CD14-positive monocyte (primary cell): Measurements from ENCODE around the gene BATF. TPM values are rescaled to one million over a fixed set of nuclear protein-coding genes. Genes with fewer than 3 reads are reported as not detected.

ENCODE experiments used
- DNase-seq, 3 donors: peaks; one replicate each; pipeline ENCODE4 v3.0.0-alpha.2; 2011 to 2022
- H2AFZ ChIP-seq: 2 replicates; pipeline ENCODE4 v1.6.0; 2012; ENCODE audit warnings: mild to moderate bottlenecking, low read depth, low read length, inconsistent platforms; ENCODE audit not compliant: insufficient read depth, poor library complexity, severe bottlenecking
- H3K27ac ChIP-seq, 2 donors: 1 replicate in 1 of 2; 2 replicates in 1 of 2; pipeline ENCODE4 v1.5.1; 2012 to 2013; ENCODE audit warnings: low read length in 2 of 2, control low read depth in 1 of 2, inconsistent platforms in 1 of 2, low read depth in 1 of 2, mild to moderate bottlenecking in 1 of 2
- H3K27me3 ChIP-seq, 2 donors: one replicate each; pipeline versions ENCODE4 v1.6.0 to v1.6.1; 2011 to 2013; ENCODE audit warnings: low read length in 2 of 2; ENCODE audit not compliant: control insufficient read depth in 2 of 2, insufficient read depth in 2 of 2
- H3K36me3 ChIP-seq, 2 donors: replicated peaks in 1 of 2; 1 replicate in 1 of 2; 2 replicates in 1 of 2; pipeline versions ENCODE4 v1.5.1 to v1.6.1; 2012 to 2013; ENCODE audit warnings: low read length in 2 of 2, control low read depth in 1 of 2, inconsistent platforms in 1 of 2, mild to moderate bottlenecking in 1 of 2; ENCODE audit not compliant: insufficient read depth in 2 of 2, control insufficient read depth in 1 of 2
- H3K4me1 ChIP-seq, 2 donors: 1 replicate in 1 of 2; 2 replicates in 1 of 2; pipeline versions ENCODE4 v1.5.1 to v1.6.1; 2012 to 2013; ENCODE audit warnings: low read length in 2 of 2, control low read depth in 1 of 2, inconsistent platforms in 1 of 2, mild to moderate bottlenecking in 1 of 2, moderate library complexity in 1 of 2; ENCODE audit not compliant: insufficient read depth in 2 of 2, control insufficient read depth in 1 of 2
- H3K4me2 ChIP-seq: replicated peaks from 2 replicates; pipeline ENCODE3; 2012; ENCODE audit warnings: low read length, moderate library complexity, mild to moderate bottlenecking; ENCODE audit not compliant: poor library complexity, severe bottlenecking; ENCODE audit errors: extremely low read depth
- H3K4me3 ChIP-seq, 3 experiments: fragments of 200-600 bp in 1 of 3; sonication (generic) in 1 of 3; replicated peaks in 1 of 3; 1 replicate in 2 of 3; 2 replicates in 1 of 3; pipeline ENCODE4 v1.5.1; 2011 to 2013; ENCODE audit warnings: low read length in 3 of 3, mild to moderate bottlenecking in 3 of 3, control low read depth in 2 of 3, low read depth in 2 of 3, inconsistent platforms in 1 of 3, moderate library complexity in 1 of 3
- H3K79me2 ChIP-seq: 2 replicates; pipeline ENCODE4 v1.6.0; 2012; ENCODE audit warnings: mild to moderate bottlenecking, control low read depth, inconsistent platforms, low read length, moderate library complexity; ENCODE audit not compliant: insufficient read depth
- H3K9ac ChIP-seq: 2 replicates; pipeline ENCODE4 v1.6.0; 2017; ENCODE audit warnings: low read length, mild to moderate bottlenecking; ENCODE audit not compliant: insufficient read depth, poor library complexity, severe bottlenecking
- H3K9me3 ChIP-seq, 2 donors: replicated peaks in 1 of 2; 1 replicate in 1 of 2; 2 replicates in 1 of 2; pipeline versions ENCODE4 v1.5.1 to v1.6.1; 2012 to 2013; ENCODE audit warnings: low read length in 2 of 2, control low read depth in 1 of 2; ENCODE audit not compliant: control insufficient read depth in 1 of 2, insufficient read depth in 1 of 2
- H4K20me1 ChIP-seq: 2 replicates; pipeline ENCODE4 v1.6.0; 2012; ENCODE audit warnings: mild to moderate bottlenecking, low read length, control low read depth, moderate library complexity; ENCODE audit not compliant: insufficient read depth
- H3K27ac Mint-ChIP-seq, 7 donors: one replicate each; pipeline ENCODE4 v1.8.0; 2020; ENCODE audit warnings: mild to moderate bottlenecking in 7 of 7, mixed read lengths in 7 of 7, moderate library complexity in 6 of 7, inconsistent platforms in 2 of 7
- H3K27me3 Mint-ChIP-seq, 3 donors: one replicate each; pipeline ENCODE4 v1.8.0; 2021 to 2022; ENCODE audit warnings: low read depth in 3 of 3, mild to moderate bottlenecking in 3 of 3, mixed read lengths in 3 of 3, moderate library complexity in 3 of 3, inconsistent platforms in 1 of 3
- H3K36me3 Mint-ChIP-seq, 2 donors: one replicate each; pipeline ENCODE4 v1.8.0; 2020; ENCODE audit warnings: mixed read lengths in 2 of 2, inconsistent platforms in 1 of 2, mild to moderate bottlenecking in 1 of 2
- H3K4me1 Mint-ChIP-seq: one replicate; pipeline ENCODE4 v1.8.0; 2020; ENCODE audit warnings: mild to moderate bottlenecking, mixed read lengths
- H3K4me3 Mint-ChIP-seq, 2 donors: one replicate each; pipeline ENCODE4 v1.8.0; 2020; ENCODE audit warnings: mild to moderate bottlenecking in 2 of 2, mixed read lengths in 2 of 2, moderate library complexity in 1 of 2
- H3K9me3 Mint-ChIP-seq, 7 donors: one replicate each; pipeline ENCODE4 v1.8.0; 2020 to 2022; ENCODE audit warnings: mixed read lengths in 7 of 7, mild to moderate bottlenecking in 6 of 7, moderate library complexity in 6 of 7, inconsistent platforms in 2 of 7
- CTCF ChIP-seq: fragments of 200-600 bp; IDR thresholded peaks from one replicate; pipeline ENCODE4 v1.8.0; 2022; ENCODE audit warnings: antibody characterized with exemption, mild to moderate bottlenecking
- WGBS: methylation state at CpG from one replicate; pipeline ENCODE4 v1.1.5; 2013; ENCODE audit warnings: missing lambda C conversion rate; ENCODE audit not compliant: insufficient coverage; 5-methylcytosine and 5-hydroxymethylcytosine counted together
- intact Hi-C, 2 donors: fragments of 100-400 bp; cut with micrococcal nuclease; formaldehyde crosslinking; loops; one replicate each; pipeline versions ENCODE4 v1.15.0 to v1.15.1; 2023
- polyA plus RNA-seq, 3 donors: library from polyadenylated mRNA; depleted of rRNA in 1 of 3; unstranded in 2 of 3; stranded (reverse) in 1 of 3; fragments of 300-500 nt in 2 of 3; fragments of >200 nt in 1 of 3; fragmentation: Illumina TruSeq in 2 of 3; gene quantifications; 1 replicate in 2 of 3; 2 replicates in 1 of 3; pipeline ENCODE4 v1.2.3, GENCODE V29; 2012 to 2021

BATF gene
- polyA plus RNA-seq, 3 donors, result 12.6 to 25.8 (median 20.9) TPM

GRCh38 chr14:75518625-75519024 lies 3.6 kb upstream of the BATF start:
- H3K79me2 ChIP-seq, result peaks cover 16% of the 10 kb centered on the region
- no peaks in the 10 kb centered on the region for H3K36me3 ChIP-seq
- no peak overlapping the region for H2AFZ ChIP-seq
- H3K9me3 ChIP-seq, result no peaks in the 10 kb centered on the region
- H3K27ac Mint-ChIP-seq, result no peak overlapping the region
- no peak overlapping the region for H3K9ac ChIP-seq
- H3K4me1 ChIP-seq, result peaks cover 39 to 46% of the 10 kb centered on the region in 2 donors
- peak in 2 of 3 donors; percentile 48 to 51 for DNase-seq
- peaks cover 0 to 4% (median 2%) of the 10 kb centered on the region in 7 donors for H3K9me3 Mint-ChIP-seq
- peaks cover 3% of the 10 kb centered on the region for H4K20me1 ChIP-seq
- no peak overlapping the region for H3K4me2 ChIP-seq
- TF ChIP-seq CTCF, result peak; percentile 66
- H3K36me3 Mint-ChIP-seq, result no peaks in the 10 kb centered on the region
- peaks cover 0 to 6% (median 2%) of the 10 kb centered on the region in 3 donors for H3K27me3 Mint-ChIP-seq
- H3K4me3 Mint-ChIP-seq, result no peak overlapping the region
- no peaks in the 10 kb centered on the region for H3K27me3 ChIP-seq
- WGBS, result no CpG with 5 or more reads among the region's 4 CpGs
- H3K4me1 Mint-ChIP-seq, result peaks cover 53% of the 10 kb centered on the region
- no peak overlapping the region for H3K27ac ChIP-seq
- intact Hi-C loops, result no loop called here
- H3K4me3 ChIP-seq, result no peak overlapping the region

- DNase-seq, result no peak
- intact Hi-C loops, result no loop called here
- no peak overlapping the region for H3K27ac ChIP-seq
- no peaks in the 10 kb centered on the region for H3K27me3 ChIP-seq
- peaks cover 56% of the 10 kb centered on the region for H3K4me1 Mint-ChIP-seq
- H2AFZ ChIP-seq, result no peak overlapping the region
- no peaks in the 10 kb centered on the region for H3K36me3 Mint-ChIP-seq
- H3K4me2 ChIP-seq, result no peak overlapping the region
- H3K9ac ChIP-seq, result no peak overlapping the region
- H3K9me3 Mint-ChIP-seq, result peaks cover 0 to 4% (median 2%) of the 10 kb centered on the region in 7 donors
- H3K4me1 ChIP-seq, result peaks cover 46 to 50% of the 10 kb centered on the region in 2 donors
- peaks cover 0 to 6% (median 2%) of the 10 kb centered on the region in 3 donors for H3K27me3 Mint-ChIP-seq
- no peaks in the 10 kb centered on the region for H3K9me3 ChIP-seq
- no peak for TF ChIP-seq CTCF
- no peak overlapping the region for H3K27ac Mint-ChIP-seq
- WGBS, result no CpG with 5 or more reads among the region's 4 CpGs
- peaks cover 10% of the 10 kb centered on the region for H4K20me1 ChIP-seq
- no peak overlapping the region for H3K4me3 Mint-ChIP-seq
- H3K36me3 ChIP-seq, result no peaks in the 10 kb centered on the region
- no peak overlapping the region for H3K4me3 ChIP-seq
- peaks cover 24% of the 10 kb centered on the region for H3K79me2 ChIP-seq
These were observed 2.9 kb upstream of the BATF start for GRCh38 chr14:75519394-75519793.
